HG03066 (cell line): ENCODE measurements around the gene CHRNE.

Source experiments
- ATAC-seq: cut with Tn5 transposase; IDR thresholded peaks from one replicate; pipeline ENCODE4 v1.9.1; 2021; ENCODE audit warnings: low read depth; ENCODE audit not compliant: unreplicated experiment

Gene CHRNE

DNA sequence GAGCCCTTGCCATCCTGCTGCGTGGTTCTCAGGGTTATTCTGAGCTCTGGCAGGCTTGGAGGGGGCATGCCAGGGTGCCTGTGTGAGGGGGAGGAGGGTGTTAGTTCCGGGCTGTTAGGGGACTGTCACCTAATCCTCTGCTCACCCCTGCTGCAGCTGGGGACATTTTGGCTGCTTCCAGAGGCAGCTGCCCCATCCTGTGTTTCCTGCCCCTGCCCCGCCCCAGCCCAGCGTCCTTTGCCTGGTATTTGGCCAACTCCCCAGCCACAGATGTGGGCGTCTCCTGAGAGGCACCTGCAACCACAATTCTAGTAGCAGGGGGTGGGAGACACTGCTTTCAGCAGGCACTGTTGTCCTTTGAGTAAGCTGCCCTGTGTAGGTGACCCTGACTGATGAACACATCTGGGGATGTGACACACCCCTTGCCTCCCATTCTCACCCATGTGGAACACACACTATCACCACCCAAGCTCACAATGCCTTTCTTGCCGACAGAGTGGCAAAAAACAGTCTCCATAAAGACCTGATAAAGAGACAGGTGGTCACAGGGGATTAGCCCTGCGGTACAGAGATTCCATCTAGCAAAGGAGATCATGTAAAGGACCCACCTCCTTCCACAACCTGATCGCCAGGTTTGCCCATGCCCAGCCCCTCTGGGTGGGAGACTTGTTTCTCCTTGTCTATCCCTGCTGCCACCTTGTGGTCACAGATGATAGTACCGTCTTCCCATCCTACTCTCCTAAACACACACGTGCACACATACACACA, at the start of gene CHRNE:
TSS of gene CHRNE (minus strand) at position 48 of the 768 bp plus-strand sequence. CDS start at position 13, 35 bp downstream.
- no peak for ATAC-seq

DNA sequence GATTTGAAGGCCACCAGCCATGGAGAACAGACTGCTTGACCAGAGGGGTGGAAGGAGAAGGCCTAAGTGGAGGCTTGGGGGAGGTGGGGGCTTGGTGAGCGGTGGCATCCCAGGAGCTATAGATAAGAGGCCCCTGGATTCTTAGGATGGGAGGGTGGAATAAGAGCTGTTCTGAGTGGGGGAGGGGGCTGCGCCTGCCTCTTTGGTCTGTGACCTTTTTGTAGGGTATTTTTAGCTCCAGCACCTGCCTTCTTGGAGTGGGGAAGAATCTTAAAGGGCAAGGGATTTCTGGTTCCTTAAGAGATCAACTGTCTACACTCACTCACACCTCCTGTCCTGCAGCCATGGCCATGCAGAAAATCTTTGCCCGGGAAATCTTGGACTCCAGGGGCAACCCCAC, 48.6 kb upstream of the CHRNE start:
- no peak for ATAC-seq

DNA sequence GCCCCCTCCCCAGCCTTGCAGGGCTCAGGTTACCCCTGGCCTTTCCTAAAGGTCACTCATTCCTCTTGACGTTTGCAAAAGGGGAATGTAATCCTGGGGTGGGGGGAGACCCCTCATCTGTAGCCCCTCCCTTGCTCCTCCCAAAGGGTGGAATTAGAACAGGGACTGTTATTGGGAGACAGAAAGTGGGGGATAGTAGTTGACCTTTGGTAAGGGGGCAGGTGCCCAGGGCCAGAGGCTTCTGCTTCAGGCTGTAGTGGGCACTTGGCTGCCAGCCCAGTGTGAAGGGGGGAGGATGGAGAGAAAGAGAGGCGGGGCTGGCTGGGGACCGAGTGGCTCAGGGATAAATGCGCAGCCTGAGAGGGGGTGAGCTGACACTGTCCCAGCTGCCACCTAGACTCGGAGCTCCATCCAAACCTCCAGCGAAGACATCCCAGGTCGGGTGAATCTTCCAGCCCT, 47.9 kb upstream of the CHRNE start, which contains the start of gene ENO3:
TSS of gene ENO3 (plus strand) at position 374 of the 459 bp plus-strand sequence. CDS start 711 bp downstream, outside the sequence.
- no peak for ATAC-seq

DNA sequence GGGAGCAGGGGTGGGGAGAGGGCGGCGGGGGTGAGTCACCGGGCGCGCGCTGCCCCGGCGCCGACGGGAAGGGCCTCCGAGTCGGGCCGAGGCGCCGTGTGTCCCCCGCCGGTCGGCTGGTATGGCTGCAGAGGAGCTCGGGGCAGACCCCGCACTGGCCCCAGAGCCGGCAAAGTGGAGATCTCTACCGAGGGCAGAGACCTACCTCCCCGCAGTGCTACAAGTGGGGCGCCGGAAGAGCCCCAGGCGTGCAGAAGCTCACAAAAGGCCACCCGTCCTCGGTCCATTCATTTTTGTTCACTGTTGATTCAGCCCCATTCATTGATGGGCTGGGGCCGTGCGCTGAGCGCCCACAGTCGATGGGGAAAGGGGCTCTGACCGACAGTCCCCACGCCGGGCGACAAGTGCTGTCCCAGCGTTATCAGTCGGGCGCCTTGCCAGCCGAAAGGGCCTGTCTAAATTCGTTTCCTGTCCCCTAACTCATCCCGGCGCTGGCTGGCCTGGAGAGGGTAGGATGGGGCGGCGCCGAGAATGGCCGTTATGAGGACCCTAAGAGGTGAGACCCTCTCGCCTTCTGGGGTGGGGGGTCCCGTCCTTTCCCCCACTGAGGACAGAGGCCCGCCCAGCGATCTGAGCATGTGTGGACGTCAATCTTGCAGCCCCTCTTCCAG, 47.3 kb upstream of the CHRNE start:
- ATAC-seq: no peak

DNA sequence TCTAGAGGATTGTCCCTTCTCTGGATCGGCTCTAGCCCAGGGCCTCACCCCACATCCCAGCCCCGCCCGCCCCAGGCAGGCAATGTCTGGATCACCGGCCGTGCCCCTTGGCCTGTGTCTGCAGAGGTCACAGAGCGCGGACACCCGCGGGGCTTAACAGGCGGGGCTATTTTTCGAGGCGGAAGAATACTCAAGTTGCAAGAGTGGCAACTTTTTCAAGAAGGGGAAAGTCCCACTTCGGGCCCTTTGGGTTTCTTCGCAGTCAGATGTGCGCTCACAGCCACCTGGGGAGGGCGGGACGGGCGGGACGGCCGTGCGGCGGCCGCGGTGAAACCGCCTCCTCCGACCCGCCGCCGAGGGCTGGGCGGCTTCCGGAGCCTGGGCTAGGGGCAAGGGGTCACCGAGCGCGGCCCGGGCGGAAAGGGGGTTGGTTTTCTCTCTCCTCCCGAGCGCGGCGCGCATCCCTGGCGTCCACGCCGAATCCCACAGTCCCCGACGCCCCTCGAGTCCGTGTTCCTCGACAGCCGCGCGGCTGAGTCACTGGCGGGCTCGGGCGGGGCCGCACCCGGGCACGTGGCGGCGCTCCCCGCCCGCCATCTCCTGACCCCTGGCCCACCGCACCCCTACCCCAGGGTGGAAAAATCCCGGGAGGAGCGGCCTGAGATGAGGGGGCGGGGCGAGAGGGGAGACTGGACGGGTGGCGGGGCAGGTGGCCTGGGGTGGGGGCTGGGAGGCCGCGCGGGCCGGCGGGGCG, 46.6 kb upstream of the CHRNE start:
- ATAC-seq: no peak

DNA sequence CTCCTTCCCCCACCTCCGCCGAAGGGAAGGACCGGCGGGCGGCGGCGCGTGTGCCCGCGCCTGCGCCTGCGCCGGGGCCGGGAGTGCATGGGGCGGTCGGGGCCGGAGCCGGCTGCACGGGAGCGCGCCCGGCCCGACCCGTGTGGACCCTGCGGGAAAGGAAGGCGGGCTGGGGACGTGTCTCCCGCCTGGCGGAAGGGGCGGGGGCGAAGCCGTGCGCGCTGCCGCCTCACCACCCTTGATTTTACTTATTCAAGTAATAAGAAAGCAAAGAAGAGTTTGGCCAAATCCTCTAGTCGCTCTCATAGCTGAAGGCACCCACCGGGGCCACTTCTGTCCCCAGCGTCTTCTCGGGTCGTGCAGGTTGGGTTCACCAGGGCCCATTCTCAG, 46.0 kb upstream of the CHRNE start:
- no peak for ATAC-seq

DNA sequence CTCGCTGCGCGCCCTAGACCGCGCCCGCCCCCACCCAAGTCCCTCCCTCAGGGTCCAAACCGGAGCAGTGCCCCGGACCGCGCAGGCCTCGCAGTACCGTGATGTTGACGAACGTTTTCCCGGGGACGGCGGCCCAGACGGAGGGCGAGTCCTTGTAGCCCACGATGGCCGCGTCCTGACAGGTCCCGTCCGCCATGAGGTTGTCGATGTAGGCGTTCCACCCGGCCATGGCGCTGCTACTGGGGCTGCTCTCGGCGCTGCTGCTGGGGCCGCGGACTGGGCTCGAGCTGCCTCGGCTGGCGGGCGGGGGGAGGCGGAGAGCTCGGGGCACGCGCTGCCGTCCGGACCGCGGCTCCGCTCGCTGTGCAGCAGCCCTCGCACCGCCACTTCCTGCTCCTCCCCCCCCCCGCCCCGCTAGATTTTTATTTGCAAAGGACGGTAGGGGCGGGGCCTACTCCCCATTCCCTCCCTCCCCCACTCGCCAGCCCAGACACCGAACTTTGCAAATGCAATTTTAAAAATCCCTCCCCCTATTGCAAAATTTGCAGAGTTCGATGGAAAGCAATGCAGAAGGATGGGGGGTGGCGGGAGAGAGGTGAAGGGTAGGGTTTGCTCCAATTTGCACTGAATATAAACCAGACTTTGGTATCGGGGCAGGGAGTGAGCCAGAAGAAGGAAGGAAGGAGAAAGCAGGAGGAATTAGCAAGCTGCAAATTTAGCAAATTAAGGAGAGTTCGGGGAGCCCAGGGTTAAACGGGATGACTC, 45.5 kb upstream of the CHRNE start, which contains the start of gene PFN1:
TSS of gene PFN1 (minus strand) at position 365 of the 765 bp plus-strand sequence. CDS start at position 229, 136 bp downstream.
- ATAC-seq: no peak

DNA sequence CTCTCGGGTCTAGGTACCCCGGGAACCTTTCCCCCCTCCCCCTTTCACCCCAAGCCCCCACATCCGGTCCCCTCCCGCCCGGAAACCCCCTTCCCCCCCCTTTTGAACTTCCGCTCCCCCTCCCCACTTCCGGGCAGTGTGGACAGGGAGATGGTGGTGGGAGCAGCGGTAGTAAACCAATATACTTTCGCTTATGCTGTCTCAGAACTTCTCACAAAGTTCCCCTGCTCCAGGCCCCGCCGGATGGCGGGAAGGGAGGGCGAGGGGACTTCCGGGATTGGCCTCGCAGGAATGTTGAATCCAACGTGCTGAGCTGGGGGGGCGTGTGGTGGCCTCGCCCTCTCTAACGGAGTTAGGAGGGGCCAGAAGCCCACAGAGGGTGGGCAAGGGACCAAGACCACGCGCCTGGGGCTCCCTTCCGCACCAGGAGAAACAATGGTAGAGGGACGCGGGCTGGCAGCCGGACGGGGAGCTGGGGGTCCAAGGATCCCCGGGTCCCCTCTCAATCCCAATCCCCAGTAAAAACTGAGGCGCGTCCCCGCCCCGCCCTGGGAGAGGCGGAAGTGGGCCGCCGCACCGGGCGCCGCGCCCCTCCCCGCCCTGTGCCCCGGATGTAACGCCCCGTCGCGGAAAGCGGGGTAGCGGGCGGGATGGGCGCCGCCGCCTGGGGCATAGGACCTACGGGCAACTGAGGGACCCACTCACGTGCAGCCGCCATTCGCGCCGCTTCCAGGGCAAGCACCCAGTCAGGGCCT, 44.7 kb upstream of the CHRNE start:
- ATAC-seq: no peak

DNA sequence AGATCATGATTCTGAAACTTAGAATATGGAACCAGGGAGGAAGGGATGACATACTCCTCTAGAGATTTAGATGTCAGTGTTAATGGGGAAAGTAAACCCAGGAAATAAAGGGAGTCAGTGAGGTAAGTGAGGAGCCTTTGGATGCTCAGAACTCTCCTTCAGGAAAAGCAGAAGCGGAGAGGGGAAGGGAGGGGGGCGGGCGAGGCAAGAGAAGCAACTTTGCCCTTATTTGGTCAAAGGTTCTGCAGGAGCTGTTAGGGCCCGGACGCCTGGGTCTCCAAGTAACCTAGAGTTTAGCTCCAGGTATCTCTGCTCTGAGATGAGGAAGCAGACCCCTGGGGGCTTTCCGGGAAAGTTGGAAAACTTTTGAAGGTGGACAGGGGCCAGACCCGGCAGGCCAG, 44.1 kb upstream of the CHRNE start:
- ATAC-seq: no peak

DNA sequence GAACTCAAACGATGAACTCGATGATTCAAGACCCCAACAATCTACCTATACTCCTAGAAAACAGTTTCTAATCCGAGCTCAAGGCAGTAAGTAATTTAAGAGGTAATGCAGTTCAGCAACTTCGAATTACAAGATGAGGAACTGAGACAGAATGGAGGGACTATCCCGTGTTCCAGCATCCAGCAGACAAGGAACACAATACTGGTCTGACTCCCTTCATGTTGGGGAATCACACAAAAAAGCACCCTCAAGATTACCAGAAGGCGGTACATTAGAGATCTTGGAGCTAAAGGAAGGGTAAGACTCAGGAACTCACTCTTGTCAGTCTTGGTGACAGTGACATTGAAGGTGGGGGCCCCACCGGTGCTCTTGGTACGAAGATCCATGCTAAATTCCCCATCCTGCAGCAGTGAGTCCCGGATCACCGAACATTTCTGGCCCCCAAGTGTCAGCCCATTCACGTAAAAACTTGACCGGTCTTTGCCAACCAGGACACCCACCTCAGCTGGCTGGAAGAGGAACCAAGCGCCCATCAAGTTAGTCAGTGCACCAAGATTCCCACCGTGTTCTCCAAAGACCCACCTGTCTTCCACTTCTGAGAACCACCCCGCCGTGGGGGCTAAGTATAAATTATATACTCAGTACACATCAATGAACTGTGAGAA, 43.5 kb upstream of the CHRNE start:
- no peak for ATAC-seq

DNA sequence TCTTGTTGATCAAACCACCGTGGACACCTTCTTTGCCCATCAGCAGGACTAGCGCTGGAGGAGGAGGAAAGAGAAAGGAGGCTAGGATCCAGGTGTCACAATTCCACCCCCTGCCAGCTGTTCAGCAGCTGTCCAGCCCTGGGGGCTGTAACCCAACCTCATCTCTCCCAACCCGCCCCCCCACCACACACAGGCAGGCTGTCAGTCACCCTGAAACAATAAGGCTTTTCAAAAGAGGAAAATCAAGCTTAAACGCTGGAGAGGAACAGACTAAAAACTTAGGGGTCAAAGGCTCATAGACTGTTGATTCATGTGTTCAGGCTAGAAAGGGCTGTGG, 43.0 kb upstream of the CHRNE start:
- no peak for ATAC-seq

DNA sequence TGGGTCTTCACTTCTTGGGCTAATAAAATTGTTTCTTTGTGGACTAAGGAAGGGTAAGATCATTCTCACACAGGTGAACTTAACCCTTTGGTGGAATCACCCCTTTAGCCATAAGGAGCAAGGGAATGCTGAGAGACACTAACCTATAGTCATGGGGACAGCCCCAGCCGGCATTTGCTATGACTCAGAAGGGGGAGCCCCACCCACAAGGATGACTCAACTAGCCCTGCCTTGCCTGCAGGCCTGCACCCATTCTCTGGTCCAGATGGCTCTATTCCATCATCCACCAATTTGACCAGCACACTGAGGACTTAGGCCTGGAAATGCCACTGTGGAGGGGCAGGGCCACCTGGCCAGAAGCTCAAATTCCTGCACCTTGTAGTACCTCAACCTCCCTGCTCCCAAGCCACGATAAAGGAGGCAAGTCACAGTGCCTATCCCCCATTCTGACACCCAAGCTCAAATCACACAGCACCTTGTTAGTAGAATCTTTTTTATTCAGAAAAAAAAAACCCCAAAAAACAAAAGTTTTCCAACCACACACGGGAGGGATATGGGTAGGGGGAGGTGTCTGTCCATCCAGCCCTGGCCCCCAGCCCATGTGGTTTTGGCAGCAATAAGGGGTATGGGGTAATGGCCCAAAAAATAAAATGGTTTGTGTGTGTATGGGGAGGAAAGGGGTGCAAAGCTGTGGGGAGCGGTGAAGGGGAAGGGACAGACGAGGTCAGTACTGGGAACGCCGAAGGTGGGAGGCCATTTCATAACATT, 42.5 kb upstream of the CHRNE start:
- ATAC-seq: no peak

DNA sequence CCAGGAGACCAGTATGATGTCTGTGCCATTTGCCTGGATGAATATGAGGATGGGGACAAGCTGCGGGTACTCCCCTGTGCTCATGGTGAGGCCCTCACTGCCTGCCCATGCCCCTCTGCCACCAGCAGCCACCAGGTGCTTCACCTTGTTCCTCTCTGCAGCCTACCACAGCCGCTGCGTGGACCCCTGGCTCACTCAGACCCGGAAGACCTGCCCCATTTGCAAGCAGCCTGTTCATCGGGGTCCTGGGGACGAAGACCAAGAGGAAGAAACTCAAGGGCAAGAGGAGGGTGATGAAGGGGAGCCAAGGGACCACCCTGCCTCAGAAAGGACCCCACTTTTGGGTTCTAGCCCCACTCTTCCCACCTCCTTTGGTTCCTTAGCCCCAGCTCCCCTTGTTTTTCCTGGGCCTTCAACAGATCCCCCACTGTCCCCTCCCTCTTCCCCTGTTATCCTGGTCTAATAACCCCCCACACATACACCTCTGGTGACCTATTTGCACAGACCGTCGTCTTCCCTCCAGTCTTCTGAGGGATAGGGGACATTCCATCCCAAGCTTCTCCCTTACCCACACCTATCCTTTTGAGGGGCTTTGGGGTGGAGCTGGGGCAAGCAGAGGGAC, 41.8 kb upstream of the CHRNE start:
- ATAC-seq: no peak

DNA sequence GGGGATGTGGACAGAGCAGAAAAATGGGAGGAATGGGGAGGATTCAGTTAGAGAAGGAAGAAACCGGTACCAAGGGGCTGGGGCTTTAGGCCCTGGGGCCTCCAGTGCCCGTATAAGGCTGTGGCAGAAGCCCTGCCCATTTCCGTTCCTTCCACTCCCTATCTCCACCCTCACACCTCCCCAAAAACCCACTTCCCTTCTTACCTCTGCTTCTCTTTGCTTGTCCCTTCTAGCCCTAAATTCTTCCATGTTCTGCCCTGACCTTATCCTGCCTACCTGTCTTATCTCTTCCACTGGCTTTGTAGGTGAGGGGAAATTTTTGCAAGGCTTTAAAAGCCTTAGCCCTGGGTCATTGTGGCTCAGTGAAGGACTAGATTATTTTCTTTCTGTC, 41.3 kb upstream of the CHRNE start:
- ATAC-seq: no peak

DNA sequence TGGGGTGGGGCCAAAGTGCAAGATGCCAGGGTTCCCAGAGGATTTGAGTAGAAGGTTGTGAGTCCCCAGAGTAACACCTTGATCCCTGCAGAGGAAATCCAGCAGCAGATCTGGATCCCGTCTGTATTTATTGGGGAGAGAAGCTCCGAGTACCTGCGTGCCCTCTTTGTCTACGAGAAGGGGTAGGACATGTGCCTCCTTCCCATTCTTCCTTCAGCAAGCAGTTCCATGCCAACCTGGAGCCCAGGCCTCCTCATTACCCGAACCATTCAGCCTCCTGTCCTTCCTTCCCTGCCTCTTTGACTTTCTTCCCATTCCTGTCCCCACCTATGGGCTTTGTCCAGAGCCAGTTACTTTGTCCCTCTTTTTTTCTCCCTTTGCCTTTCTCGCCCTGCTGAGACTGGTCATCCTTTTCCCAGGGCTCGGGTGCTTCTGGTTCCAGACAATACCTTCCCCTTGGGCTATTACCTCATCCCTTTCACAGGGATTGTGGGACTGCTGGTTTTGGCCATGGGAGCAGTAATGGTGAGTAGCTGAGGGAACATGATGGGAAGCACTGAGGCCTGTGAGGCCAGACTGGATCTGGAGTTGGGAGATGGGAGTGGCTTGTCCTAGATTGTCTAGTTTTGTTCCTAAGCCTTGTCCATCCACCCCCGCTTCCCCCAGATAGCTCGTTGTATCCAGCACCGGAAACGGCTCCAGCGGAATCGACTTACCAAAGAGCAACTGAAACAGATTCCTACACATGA, 40.0 kb upstream of the CHRNE start:
- ATAC-seq: no peak

DNA sequence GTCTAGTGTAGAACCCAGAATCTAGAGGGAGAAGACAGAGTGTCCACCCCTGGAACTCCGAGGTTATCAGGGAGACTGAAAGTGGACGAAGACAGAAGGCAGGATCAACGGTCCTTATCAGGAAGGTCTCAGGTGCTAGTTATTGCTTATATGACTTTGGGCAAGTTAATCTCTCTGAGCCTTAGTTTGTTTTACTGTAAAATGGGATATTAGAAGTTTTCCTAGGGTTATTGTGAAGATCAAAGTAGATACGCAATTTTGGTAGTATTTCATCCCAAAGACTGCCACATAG, 38.4 kb upstream of the CHRNE start:
- no peak for ATAC-seq

DNA sequence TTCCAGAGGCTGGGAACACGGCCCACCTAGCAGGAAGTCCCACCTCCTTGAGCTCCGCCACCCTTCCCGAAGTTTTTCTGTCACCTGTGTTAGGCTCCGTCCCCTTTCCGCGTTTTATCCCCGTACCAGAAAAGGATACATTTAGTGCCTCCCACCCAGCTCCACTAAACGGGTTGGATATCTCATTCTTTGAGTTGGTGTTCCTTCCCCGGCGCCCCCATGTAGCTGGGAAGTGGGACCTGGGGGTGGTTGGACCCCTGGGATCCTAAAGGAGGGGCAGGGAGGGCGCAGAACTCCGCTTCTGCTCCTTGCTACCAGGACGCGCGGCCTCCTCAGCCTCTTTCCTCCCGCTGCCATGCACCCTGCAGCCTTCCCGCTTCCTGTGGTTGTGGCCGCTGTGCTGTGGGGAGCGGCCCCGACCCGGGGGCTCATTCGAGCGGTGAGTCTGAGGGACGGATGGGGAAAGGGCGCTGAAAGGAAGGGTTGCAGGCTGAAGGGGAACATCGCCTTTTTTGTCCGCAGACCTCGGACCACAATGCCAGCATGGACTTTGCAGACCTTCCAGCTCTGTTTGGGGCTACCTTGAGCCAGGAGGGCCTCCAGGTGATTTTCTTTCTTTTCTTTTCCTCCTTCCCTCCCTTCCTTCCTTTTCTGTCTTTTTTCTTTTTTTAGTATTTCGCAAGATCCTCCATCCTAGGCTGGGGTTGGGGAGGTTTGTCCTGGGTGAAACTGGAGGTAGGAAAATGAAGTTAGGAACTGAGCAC, 37.8 kb upstream of the CHRNE start:
- no peak for ATAC-seq
